Pancreas (tissue), 10 donors: ENCODE measurements around the gene KDM2A. TPM values are rescaled to one million over a fixed set of nuclear protein-coding genes. Genes with fewer than 3 reads are reported as not detected.

Experiments
- ATAC-seq, 4 donors: fragments of 200-7000 bp; cut with Tn5 transposase; one replicate each; pipeline versions ENCODE4 v1.8.0 to v1.9.1; 2020; ENCODE audit warnings: mild to moderate bottlenecking in 4 of 4, moderate library complexity in 4 of 4
- DNase-seq, 6 donors: peaks; one replicate each; pipeline ENCODE4 v3.0.0-alpha.2; 2020
- FAIRE-seq: peaks from 2 replicates; lab custom pipeline; 2012; peaks lifted over from hg19 to GRCh38; lab: Jason Lieb, UNC
- H3K27ac ChIP-seq, 4 donors: fragments of 200-600 bp; sonication (generic); 1 replicate in 3 of 4; 2 replicates in 1 of 4; pipeline versions ENCODE4 v1.5.0 to v1.8.0; 2020
- H3K27me3 ChIP-seq, 4 donors: fragments of 200-600 bp; one replicate each; pipeline ENCODE4 v1.8.0; 2021
- H3K36me3 ChIP-seq, 3 donors: fragments of 200-600 bp; sonication (generic) in 1 of 3; one replicate each; pipeline versions ENCODE4 v1.5.0 to v1.8.0; 2020 to 2021
- H3K4me1 ChIP-seq, 3 donors: fragments of 200-600 bp; one replicate each; pipeline ENCODE4 v1.8.0; 2021
- H3K4me3 ChIP-seq, 4 donors: fragments of 200-600 bp; sonication (generic) in 2 of 4; one replicate each; pipeline versions ENCODE4 v1.5.0 to v1.8.0; 2020 to 2021
- H3K9me3 ChIP-seq, 4 donors: fragments of 200-600 bp; one replicate each; pipeline ENCODE4 v1.8.0; 2021
- WGBS, 2 donors: extraction: QIAGEN DNeasy Blood & Tissue Kit; methylation state at CpG; one replicate each; pipeline ENCODE4 v1.1.7; 2013; 5-methylcytosine and 5-hydroxymethylcytosine counted together
- intact Hi-C, 3 donors: fragments of 100-400 bp; cut with DNase I; formaldehyde crosslinking; loops; one replicate each; pipeline versions ENCODE4 v1.11.1 to v1.14.2; 2022
- polyA plus RNA-seq, 2 donors: library from polyadenylated mRNA; stranded (reverse); fragments of 200-250 nt; gene quantifications; one replicate each; pipeline ENCODE4 v1.2.3, GENCODE V29; 2013
- total RNA-seq, 6 donors: library from RNA; stranded (reverse); fragmentation: NEBNext Ultra II Directional in 4 of 6; extraction: Animal tissue kit (Norgen Biotek cat#: 25700) in 4 of 6; gene quantifications; one replicate each; pipeline versions ENCODE4 v1.2.1 to v1.2.4, GENCODE V29; 2021 to 2023
- TF ChIP-seq, protein P1 (sequence below), 4 donors: fragments of 200-600 bp; sonication (generic) in 3 of 4; IDR thresholded peaks; one replicate each; pipeline versions ENCODE4 v1.5.0 to v1.8.0; 2021; ENCODE audit warnings: antibody characterized with exemption in 4 of 4
- donor health status: healthy with polysubstance abuse.
- donor health status: DM: no; HTN: no; CAD: no; lungs with moderate emphysema.
- donor health status: DM: no; HTN: no; CAD: no.
- donor health status: control.
- donor health status: control.
- donor health status: Bipolar disorder and iron deficiency.
- donor health status: DM: yes; HTN: yes; CAD: no.
- donor health status: DM: no; HTN: no; CAD: no.
- donor health status: DM: no; HTN: no; CAD: no.
- donor health status: DM: yes; HTN: yes; CAD: no.

Gene KDM2A
- total and polyA plus RNA-seq, 8 donors, result 17.2 to 39.1 (median 22.5) TPM

DNA sequence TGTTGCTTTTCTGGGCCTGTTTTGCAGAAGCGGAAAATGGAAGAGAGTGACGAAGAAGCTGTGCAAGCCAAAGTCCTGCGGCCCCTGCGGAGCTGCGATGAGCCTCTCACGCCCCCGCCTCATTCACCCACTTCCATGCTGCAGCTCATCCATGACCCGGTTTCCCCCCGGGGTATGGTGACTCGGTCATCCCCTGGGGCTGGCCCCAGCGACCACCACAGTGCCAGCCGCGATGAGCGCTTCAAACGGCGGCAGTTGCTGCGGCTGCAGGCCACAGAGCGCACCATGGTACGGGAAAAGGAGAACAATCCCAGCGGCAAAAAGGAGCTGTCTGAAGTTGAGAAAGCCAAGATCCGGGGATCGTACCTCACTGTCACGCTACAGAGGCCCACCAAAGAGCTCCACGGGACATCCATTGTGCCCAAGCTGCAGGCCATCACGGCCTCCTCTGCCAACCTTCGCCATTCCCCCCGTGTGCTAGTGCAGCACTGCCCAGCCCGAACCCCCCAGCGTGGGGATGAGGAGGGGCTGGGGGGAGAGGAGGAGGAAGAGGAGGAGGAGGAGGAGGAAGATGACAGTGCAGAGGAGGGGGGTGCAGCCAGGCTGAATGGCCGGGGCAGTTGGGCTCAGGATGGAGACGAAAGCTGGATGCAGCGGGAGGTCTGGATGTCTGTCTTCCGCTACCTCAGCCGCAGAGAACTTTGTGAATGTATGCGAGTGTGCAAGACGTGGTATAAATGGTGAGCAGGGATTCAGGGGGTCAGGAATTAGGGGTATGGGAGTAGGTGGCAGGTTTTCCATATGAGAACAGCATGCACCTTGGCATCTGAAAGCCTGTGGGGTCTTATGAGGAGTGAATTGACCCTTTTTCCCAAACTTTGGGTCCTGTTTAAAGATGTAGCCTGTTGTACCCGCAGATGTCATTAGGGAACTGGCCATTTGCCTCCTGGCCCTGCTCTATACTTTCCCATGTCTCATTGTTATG lies 131.3 kb downstream of the KDM2A start:
- H3K27ac ChIP-seq, result no peak overlapping the region

GRCh38 chr11:67251841-67252240 lies 132.8 kb downstream of the KDM2A start:
- Histone ChIP-seq H3K4me1 (no peaks in the 10 kb centered on the region), H3K9me3 (no peaks in the 10 kb centered on the region), H3K27ac (no peak overlapping the region), H3K27me3 (no peaks in the 10 kb centered on the region), H3K4me3 (no peak overlapping the region), H3K36me3 (peaks cover 6 to 86% (median 58%) of the 10 kb centered on the region in 3 donors)
- FAIRE-seq (no peak), ATAC-seq (no peak), DNase-seq (no peak)
- intact Hi-C loops, result loop anchor here in 1 of 3 donors (10.0 kb wide), 1 partner anchor 133 kb away; no protein-coding TSS in a partner anchor
- 93 to 97% methylated on average over 1 of the region's 1 CpG for WGBS, 2 donors
- TF ChIP-seq, protein P1, sequence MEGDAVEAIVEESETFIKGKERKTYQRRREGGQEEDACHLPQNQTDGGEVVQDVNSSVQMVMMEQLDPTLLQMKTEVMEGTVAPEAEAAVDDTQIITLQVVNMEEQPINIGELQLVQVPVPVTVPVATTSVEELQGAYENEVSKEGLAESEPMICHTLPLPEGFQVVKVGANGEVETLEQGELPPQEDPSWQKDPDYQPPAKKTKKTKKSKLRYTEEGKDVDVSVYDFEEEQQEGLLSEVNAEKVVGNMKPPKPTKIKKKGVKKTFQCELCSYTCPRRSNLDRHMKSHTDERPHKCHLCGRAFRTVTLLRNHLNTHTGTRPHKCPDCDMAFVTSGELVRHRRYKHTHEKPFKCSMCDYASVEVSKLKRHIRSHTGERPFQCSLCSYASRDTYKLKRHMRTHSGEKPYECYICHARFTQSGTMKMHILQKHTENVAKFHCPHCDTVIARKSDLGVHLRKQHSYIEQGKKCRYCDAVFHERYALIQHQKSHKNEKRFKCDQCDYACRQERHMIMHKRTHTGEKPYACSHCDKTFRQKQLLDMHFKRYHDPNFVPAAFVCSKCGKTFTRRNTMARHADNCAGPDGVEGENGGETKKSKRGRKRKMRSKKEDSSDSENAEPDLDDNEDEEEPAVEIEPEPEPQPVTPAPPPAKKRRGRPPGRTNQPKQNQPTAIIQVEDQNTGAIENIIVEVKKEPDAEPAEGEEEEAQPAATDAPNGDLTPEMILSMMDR (IDR thresholded peaks at IDR 0.05), result no peak

More for the DNA sequence above, 131.3 kb downstream of the KDM2A start:
- no peak for DNase-seq
- no peaks in the 10 kb centered on the region for H3K27me3 ChIP-seq
- TF ChIP-seq, protein P1 (IDR thresholded peaks at IDR 0.05), result no peak
- no peaks in the 10 kb centered on the region for H3K9me3 ChIP-seq
- H3K36me3 ChIP-seq, result peaks cover 9 to 93% (median 60%) of the 10 kb centered on the region in 3 donors
- ATAC-seq, result no peak
- intact Hi-C loops, result loop anchor here in 1 of 3 donors (10.0 kb wide), 1 partner anchor 134 kb away; no protein-coding TSS in a partner anchor
- no peaks in the 10 kb centered on the region for H3K4me1 ChIP-seq
- FAIRE-seq, result no peak
- H3K4me3 ChIP-seq, result no peak overlapping the region
- WGBS, 2 donors, result 93 to 94% methylated on average over 37 of the region's 37 CpGs

- ATAC-seq, result peak in 3 of 4 donors; percentile 56 to 81 (median 63)
- no peak overlapping the region for H3K27ac ChIP-seq
- no peaks in the 10 kb centered on the region for H3K9me3 ChIP-seq
- FAIRE-seq, result no peak
- no peaks in the 10 kb centered on the region for H3K27me3 ChIP-seq
- no peak overlapping the region for H3K4me3 ChIP-seq
- intact Hi-C loops, result loop anchor here in 1 of 3 donors (10.0 kb wide), 1 partner anchor 132 kb away; no protein-coding TSS in a partner anchor
- DNase-seq, result peak in 2 of 6 donors; percentile 16 to 36
- peaks cover 6 to 81% (median 58%) of the 10 kb centered on the region in 3 donors for H3K36me3 ChIP-seq
- TF ChIP-seq, protein P1 (IDR thresholded peaks at IDR 0.05), result no peak
- 85 to 92% methylated on average over 4 of the region's 4 CpGs for WGBS, 2 donors
- no peaks in the 10 kb centered on the region for H3K4me1 ChIP-seq
Measured at GRCh38 chr11:67252831-67253239, 133.8 kb downstream of the KDM2A start.

GRCh38 chr11:67253872-67254624 lies 135.0 kb downstream of the KDM2A start:
- DNase-seq, result peak in 1 of 6 donors; percentile 6
- WGBS, 2 donors, result 86 to 87% methylated on average over 14 of the region's 14 CpGs
- intact Hi-C loops, result loop anchor here in 1 of 3 donors (10.0 kb wide), 1 partner anchor 131 kb away; no protein-coding TSS in a partner anchor

More at GRCh38 chr11:67253872-67254624, 135.0 kb downstream of the KDM2A start:
- Histone ChIP-seq H3K27me3 (no peaks in the 10 kb centered on the region), H3K36me3 (peaks cover 6 to 69% (median 48%) of the 10 kb centered on the region in 3 donors), H3K4me3 (no peak overlapping the region), H3K4me1 (no peaks in the 10 kb centered on the region), H3K27ac (no peak overlapping the region), H3K9me3 (no peaks in the 10 kb centered on the region)
- FAIRE-seq (no peak), ATAC-seq (peak in 1 of 4 donors; percentile 7)
- TF ChIP-seq, protein P1 (IDR thresholded peaks at IDR 0.05), result no peak
